Astrocyte of the cerebellum (primary cell): Measurements from ENCODE around the gene ROR2.

Experiments
- DNase-seq: peaks from one replicate; pipeline ENCODE4 v3.0.0-alpha.2; 2011; ENCODE audit warnings: low read depth
- H3K4me3 ChIP-seq: 2 replicates; pipeline ENCODE4 v1.5.1; 2011; ENCODE audit warnings: mild to moderate bottlenecking, low read depth, low read length, moderate library complexity
- in situ Hi-C: cut with HindIII; loops from 2 replicates; pipeline ENCODE4 v1.10.0; 2017; ENCODE audit warnings: low sequenced_read_pairs
- TF ChIP-seq, protein P1 (sequence below): IDR thresholded peaks from 2 replicates; pipeline ENCODE4 v1.5.1; 2012; ENCODE audit warnings: low read length, low read depth, moderate library complexity, mild to moderate bottlenecking; ENCODE audit errors: missing control alignments

ROR2 gene

DNA sequence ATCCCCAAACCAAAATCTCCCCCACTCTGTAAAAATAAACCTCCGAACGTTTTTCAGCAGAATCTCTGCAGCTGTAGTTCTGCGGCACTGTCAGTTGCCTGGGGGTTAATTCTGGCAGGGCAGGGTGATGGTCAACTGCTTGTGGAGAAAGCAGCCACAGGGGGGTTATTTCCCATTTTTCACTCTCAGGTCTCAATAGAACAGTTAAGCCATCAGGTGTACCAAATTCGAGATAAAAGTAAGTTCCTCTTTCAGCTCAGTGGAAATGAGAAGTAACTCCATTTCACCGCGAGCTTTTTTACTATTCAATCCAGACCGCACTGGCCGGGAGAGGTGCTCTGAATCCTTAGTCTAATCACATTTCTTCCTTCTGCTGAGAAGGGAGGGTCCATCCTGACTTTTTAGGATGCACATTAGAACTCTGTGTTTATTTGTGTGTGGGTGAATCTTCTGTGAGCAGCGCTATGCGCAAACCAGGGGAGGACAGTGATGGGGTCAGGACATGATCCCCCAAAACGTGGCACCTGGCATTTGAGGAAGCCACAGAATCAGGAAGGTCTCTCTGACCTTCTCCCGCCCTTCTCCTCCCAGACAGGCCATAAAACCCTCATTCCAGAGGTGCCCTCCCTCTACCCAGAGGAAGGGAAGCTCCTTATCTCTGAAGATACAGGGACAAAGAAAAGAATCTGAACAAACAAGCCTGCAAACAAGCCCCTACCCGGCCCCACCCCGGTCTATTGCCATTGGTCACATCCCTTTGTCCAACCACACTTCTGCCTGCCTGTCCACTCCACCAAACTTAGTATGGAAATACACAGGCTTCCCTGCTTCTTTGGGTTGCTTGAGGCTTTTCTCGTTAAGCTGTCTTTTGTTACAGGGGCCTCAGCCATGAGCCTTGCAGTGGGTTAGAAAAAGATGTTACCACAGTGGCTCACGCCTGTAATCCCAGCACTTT, 229.0 kb downstream of the ROR2 start:
- DNase-seq: no peak
- TF ChIP-seq, protein P1, sequence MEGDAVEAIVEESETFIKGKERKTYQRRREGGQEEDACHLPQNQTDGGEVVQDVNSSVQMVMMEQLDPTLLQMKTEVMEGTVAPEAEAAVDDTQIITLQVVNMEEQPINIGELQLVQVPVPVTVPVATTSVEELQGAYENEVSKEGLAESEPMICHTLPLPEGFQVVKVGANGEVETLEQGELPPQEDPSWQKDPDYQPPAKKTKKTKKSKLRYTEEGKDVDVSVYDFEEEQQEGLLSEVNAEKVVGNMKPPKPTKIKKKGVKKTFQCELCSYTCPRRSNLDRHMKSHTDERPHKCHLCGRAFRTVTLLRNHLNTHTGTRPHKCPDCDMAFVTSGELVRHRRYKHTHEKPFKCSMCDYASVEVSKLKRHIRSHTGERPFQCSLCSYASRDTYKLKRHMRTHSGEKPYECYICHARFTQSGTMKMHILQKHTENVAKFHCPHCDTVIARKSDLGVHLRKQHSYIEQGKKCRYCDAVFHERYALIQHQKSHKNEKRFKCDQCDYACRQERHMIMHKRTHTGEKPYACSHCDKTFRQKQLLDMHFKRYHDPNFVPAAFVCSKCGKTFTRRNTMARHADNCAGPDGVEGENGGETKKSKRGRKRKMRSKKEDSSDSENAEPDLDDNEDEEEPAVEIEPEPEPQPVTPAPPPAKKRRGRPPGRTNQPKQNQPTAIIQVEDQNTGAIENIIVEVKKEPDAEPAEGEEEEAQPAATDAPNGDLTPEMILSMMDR: no peak
- in situ Hi-C loops: no loop called here
- H3K4me3 ChIP-seq: no peak overlapping the region

DNA sequence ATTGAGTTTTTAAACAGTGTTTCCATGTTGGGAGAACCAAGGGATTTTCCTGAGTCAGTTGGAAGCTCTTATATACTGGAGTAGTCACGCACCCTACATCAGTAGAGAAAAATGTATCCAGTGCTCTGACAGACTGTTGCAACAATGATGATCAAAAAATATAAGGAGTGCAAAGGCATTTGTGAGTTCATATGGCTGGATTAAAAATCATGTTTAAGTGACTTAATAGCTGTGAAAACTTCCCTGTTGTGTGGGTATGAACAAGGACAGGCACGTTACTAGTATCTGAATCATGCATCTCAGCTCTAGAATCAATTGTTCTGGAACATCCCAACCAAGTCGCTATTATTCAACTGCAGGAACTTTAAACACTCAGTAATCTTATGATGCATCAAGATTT, 229.7 kb downstream of the ROR2 start:
- DNase-seq: no peak
- H3K4me3 ChIP-seq: no peak overlapping the region
- in situ Hi-C loops: no loop called here
- TF ChIP-seq, protein P1: no peak

DNA sequence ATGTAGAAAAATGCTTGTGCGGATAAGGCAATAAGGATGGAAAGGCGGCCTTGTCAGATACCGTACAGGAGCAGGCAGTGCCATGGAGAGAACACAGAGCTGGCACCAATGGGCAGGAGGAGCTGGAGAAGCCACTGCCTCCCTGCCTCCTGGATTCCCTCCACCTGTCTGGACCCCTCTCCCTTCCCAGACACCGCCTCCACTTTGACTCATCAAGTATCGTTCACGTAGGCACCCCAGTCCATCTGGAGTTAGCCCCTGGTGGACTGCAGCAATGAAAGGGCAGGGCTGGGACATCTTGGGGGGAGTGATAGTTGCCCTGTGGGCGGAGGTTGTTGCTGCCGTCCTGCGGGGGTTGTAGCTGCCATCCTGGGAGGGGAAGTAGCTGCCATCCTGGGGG, 232.0 kb downstream of the ROR2 start:
- TF ChIP-seq, protein P1: no peak
- in situ Hi-C loops: no loop called here
- no peak overlapping the region for H3K4me3 ChIP-seq
- no peak for DNase-seq

DNA sequence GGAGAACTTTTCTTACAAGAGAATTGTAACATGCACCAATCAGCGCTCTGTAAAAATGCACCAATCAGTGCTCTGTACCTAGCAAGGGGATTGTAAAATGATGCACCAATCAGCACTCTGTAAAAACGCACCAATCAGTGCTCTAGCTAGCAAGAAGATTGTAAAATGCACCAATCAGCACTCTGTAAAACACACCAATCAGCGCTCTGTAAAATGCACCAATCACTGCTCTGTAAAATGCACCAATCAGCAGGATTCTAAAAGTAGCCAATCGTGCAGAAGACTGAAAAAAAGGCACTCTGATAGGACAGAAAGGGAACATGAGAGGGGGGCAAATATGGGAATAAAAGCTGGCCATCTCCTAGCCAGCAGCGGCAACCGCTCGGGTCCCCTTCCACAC, 233.2 kb downstream of the ROR2 start:
- H3K4me3 ChIP-seq: no peak overlapping the region
- TF ChIP-seq, protein P1: no peak
- no peak for DNase-seq
- in situ Hi-C loops: no loop called here

DNA sequence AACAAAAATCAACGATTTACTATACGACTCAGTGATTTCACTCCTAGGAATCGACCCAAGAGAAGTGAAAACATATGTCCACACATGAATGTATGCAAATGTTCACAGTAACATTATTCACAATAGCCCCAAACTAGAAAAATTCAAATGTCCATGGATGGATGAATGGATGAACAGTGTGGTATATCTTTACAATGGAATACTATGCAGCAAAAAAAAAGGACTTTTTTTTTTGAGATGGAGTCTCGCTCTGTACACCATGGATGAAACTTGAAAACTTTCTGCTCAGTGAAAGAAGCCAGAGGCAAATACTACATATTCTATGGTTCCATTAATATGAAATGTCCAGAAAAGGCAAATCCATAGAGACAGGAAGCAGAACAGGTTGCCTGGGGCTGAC, 233.8 kb downstream of the ROR2 start:
- H3K4me3 ChIP-seq: no peak overlapping the region
- DNase-seq: no peak
- TF ChIP-seq, protein P1: no peak
- in situ Hi-C loops: no loop called here

DNA sequence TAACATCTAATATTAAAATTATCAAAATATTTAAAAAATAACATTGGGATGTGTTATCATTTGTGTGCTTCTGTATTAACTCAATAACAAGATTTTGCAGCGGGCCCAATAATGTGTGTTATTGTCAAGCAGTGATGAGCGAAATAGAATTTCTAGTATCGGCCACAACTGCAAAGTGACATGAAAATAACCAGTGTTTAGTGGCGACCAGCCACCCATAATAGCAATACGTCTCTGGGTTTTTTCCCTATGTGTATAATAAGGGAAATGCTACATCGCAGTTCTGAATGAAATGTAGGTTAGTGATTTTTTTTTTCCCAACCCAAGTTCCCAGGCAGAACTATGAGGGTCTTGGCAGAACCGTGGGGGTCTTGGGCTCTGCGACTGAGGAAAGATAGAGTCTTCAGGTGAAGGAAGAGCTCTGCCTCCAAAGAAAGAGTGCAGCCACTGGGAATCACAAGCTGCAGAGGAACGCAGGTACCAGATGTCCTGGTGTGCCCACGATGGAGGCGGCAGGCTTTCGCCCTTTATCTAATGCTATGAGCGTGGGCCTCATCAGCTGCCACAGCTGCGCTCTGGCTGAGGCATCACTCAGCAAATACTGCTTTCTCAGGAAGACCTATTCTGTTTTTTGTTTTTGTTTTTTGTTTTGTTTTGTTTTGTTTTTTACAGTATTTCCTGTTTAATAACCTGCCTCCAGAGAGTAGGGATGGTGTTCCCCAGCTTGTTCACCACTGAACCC, 235.0 kb downstream of the ROR2 start:
- TF ChIP-seq, protein P1: no peak
- in situ Hi-C loops: no loop called here
- H3K4me3 ChIP-seq: peak overlapping the region; percentile 41
- no peak for DNase-seq
